EH (cell line): ENCODE measurements around the gene CD101.

Experiments used
- DNase-seq: peaks from one replicate; pipeline ENCODE4 v3.0.0-alpha.2; 2015; ENCODE audit warnings: low read depth

Gene CD101

DNA sequence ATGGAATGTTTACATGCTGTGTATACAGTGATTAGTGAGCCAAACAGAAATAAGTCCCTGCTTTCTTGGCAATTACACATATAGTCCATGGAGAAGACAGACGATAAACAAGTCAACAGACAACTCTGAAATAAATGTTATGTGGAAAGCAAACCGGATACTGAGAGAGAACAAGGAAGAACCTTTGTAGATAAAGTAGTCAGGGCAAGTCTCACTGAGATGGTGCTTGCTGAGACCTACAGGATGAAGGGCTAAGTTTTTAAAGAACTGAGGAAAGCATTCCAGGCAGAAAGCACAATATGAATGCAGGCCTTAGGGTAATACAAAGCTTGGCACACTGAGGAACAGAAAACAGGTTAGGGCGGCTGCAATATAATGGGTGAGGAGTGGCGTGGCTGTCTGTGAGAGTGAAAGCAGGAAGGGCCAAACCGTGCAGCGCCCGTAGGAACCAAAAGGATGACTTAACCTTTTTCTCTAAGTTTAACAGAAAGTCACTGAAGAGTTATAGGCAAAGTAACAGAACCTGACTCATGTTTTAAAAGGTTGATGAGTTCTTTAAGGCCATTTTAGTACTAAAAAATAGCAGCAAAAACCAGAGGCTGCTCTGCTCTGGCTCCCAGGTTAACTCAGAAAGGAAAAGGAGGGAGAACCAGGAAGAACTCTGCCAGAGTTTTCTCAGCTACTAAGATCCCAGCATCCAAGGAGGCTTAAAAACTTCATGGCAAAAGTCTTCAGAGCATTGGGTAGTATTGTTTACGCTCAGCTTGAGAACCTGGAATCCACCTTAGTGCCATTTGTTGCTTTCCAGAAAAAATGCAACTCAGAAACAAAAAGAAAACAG is 49.9 kb downstream of the CD101 start:
- no peak for DNase-seq

DNA sequence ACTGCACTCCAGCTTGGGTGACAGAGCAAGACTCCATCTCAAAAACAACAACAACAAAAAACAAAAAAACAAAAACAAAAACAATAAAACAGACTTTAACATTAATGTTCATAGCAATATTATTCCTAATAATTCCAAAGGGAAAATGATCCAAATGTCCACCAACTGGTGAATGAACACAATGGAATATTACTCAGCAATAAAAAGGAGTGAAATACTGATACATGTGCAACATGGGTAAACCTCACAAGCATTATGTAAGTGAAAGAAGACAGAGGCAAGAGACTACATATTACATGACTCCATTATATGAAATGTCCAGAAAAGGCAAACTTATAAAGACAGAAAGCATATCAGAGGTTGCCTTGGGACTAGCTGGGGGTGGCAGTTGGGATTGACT is 52.5 kb downstream of the CD101 start:
- no peak for DNase-seq

DNA sequence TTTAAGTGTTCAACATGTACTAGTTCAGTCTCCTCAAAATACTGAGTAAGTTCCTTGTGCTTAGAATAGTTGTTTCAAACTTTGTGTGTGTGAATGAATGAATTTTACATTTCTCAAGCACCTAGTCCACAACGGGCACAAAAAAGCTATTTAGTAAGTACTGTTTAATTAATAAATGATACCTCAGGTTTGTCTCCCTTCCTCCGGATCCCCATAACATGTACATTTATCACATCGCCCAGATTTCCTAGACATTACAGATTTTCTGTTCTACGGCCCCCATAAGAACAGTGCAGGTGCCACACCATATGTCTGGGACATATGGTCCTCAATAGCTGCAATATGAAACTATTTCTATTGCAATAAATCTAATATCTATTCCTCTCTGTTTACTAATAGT is 57.2 kb downstream of the CD101 start:
- no peak for DNase-seq

DNA sequence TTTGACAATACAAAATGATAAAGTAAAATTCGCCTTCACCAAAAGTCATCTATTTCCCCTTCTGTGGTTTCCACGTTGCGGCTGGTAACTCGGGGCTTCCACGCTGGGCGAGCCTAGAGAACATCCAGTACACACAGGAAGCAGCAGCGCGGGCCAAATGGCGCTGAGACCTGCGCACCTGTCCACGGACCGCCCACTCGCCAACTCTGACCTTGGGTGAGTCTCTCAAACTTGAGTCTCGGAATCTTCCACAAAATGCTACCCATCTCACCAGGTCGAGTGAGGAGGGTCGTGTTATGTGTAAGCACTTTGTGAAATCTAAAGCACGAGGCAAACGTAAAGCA is 57.7 kb downstream of the CD101 start:
- no peak for DNase-seq

DNA sequence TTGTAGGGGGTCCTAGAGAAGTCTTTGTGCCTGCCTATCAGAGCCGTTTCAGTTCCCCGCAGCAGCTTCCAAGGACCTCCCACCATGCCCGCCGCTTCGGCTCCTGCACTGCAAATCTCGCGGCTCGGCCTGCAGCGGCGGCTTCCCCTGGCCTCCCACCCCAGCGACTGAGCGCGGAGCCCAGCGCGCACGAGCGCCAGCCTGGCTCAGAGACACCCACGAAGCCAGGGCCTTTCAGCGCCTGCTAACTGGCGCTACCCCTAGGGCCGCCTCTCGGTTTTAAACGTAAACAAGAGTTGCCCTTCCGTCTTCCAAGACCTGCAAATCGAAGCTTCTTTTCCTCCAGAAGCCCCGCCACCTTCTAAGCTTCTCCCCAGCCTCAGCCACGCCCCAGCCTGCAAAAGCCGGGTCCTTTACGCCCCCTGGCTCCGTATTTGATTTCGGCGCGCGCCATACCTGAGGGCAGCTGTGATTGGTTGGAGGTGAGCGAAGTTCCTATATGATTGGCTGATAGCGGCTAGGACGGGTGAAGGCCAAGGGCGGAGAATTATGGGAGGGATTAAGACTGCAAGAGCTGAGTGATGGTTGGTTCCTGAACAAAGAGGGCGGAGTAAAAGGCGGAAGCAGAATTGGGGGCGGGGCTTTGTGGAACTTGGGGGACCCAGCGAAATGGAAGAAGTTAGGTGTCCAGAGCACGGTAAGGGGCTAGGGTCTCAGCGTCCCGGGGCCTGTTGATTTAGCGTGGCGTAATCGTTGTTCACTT is 58.3 kb downstream of the CD101 start, which contains the start of gene TTF2:
Gene TTF2 (plus strand): TSS at position 649 of the 763 bp plus-strand sequence. CDS start 21 bp downstream, at position 670.
- peak; percentile 99 for DNase-seq

DNA sequence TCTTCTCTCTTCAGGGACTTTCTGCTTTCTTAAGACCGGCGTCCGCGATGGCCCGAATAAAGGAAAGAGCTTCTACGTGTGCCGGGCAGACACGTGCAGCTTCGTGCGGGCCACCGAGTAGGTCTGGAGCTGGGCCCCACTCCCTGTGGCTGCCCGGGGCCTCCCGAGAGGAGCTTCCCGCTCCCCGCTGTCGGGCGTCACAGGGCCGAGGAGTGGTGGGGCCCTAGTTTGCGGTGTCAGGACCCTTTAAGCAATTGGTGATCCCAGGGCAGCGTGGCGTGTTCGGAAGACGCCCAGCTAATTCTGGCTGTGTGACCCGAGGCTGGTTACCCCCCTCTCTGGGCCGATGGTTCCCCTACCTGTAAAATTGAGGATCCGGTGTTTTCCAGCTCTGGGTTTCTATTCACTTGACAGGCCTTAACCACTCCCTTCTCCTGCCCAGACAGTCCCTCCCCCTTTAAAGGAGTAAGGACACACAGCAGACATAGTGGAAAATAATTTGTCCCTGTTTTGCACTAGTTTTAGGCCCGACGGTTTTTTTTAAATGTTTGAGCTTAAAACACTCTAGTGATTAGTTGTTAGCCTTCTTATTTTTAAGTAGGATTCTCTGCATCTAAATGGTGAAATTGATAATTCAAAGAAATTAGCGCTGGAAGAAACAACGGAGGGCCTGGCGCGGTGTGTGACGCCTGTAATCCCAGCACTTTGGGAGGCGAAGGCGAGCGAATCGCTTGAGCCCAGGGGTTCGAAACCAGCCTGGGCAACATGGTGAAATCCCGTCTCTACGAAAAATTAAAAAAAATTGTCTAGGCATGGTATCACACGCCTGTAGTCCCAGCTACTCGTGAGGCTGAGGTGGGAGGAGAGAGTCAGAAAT is 59.1 kb downstream of the CD101 start:
- DNase-seq: peak; percentile 55

GRCh38 chr1:117061986-117062415 is 60.4 kb downstream of the CD101 start:
- peak; percentile 72 for DNase-seq

DNA sequence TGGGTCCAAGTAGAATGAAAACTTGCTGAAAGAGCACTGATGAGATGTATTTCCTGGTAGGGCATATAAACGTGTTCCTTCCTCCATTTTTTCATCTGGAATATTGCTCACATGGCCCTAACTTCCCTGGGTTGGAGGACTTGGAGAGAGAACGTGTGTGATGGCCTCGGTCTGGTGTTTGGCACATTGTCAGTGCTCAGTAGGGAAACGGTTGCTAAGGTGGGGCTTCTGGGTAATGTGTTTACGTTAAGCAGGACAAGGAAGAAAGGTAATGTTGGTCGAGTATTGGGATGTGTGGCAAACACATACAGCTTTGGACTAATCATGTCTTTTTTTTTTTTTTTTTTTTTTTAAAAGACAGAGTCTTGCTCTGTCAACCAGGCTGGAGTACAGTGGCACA is 64.8 kb downstream of the CD101 start:
- no peak for DNase-seq

DNA sequence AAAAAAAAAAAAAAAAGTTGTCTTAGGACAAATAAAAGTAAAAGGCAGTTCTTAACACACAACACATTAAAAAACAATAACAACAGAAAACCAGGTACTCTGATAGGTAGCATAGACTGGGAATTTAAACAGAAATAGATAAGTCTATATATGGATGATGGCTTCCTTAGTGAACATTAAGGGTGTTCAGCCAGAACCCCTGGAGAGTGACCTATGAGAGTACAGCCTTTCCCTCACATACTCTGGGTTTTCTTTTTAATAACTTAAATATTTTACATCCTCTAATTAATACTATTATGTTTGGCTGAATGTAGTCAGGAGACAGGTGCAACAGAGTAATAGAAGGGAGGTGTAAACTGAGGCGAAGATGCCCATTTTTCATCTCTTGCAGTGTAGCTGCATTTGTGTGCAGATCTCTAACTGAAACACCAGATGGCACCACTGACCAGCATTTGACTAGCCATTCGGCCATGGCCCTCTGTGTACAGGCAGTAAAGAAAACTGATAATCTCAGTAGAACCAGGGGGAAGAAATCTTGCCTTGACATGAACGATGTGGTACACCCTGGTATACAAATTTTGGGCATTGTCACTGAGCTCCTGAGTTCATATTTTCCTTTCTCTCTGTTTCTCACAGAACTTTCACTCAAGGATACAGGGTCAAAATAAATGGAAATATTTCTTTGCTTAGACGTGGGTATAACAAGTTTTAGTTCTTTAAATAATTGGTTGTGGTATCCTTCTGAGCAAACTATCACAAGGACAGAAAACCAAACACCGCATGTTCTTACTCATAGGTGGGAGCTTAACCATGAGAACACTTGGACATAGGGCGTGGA is 66.2 kb downstream of the CD101 start:
- DNase-seq: peak; percentile 72

- no peak for DNase-seq
Observed at GRCh38 chr1:117068580-117068979, 67.0 kb downstream of the CD101 start.

DNA sequence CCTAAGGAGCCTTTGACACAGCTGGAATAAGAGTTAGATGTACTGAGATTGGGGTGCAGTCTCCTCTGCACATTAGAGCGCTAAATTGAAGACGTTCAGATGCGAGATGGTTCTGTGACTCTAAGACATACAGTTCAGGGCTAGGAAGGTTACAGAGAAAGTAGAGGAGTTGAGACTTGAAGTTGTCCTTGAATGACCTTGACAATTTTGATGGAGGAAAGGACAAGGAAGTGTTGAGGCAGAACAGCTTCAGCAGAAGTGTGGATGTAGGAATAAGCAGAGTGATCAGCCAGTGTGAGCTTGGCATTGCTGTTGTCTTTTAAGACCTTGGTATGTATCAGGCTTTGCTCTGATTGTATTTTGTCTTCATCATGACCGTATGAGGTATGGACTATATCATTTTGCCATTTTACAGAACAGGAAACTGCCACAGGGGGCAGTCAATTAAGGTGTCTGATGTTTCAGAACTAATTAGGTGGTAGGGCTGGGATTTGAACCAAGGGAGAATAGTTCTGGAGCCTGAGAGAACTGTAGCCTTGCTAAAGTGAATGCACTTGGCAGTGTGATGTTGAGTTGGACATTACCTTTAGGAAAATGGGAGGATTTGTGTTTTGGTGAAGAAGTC is 67.8 kb downstream of the CD101 start:
- DNase-seq: no peak

DNA sequence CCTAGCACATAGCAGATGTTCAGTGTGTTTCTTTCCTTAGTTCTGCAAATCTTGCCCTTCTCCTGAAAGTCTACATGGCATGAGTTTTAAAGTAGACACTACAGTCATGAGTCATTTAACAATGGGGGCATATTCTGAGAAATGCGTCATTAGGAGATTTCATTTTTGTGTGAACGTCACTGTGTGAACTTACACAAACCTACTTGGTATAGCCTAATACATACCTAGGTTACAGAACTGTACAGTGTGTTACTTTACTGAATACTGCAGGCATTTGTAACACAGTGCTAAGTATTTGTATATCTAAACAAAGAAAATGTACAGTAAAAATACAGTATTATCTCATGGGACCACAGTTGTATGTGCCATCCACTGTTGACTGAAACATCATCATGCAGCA is 68.6 kb downstream of the CD101 start:
- DNase-seq: peak; percentile 33

GRCh38 chr1:117076648-117077047 is 75.1 kb downstream of the CD101 start:
- no peak for DNase-seq

DNA sequence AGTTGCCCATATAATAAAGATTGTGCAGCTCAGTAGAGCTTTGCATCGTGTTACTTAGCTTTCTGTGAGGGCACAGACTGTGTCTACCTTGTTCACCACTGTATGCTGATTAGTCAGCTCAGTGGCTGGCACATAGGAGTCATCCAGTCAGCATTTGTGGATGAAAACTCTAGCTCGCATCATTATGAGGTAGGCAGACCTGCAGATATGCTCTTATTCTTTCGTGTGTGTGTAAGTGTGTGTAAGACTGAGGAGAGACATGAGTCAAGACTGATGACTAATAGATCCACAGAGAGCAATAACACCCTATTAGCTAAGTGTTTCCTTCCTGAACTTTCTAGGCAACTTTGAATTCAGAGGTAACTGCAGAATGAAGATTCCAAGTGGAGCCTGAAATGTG is 75.7 kb downstream of the CD101 start:
- DNase-seq: peak; percentile 87

DNA sequence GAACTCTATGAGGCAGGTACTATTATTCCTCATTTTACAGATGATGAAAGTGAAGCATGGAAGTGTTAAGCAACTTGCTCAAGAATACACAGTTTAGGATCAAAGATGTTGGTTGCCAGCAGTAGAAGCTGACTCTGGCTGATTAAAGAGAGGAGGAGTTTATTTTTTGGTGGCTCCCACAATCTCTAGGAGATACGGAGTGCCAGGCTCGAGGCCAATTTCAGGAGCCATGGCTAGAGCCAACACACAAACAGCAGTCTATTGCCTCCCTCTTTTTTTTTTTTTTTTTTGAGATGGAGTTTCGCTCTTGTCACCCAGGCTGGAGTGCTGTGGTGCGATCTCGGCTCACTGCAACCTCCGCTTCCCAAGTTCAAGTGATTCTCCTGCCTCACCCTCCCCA is 78.2 kb downstream of the CD101 start:
- no peak for DNase-seq

GRCh38 chr1:117084231-117084630 is 82.7 kb downstream of the CD101 start:
- no peak for DNase-seq
